Measurements from ENCODE around the gene ARFGAP2.

GRCh38 chr11:47171061-47171838, 5.4 kb downstream of the ARFGAP2 start:
- TF ChIP-seq CTCF (IDR thresholded peaks at IDR 0.05), result no peak
- no peak for TF ChIP-seq POLR2A (IDR thresholded peaks at IDR 0.05)
- no peak for TF ChIP-seq POLR2AphosphoS5 (IDR thresholded peaks at IDR 0.05)

Measured in breast epithelium (tissue), 3 donors.